GM19239 (cell line): ENCODE data around the gene INSM1.

Source experiments
- DNase-seq: peaks from one replicate; pipeline ENCODE4 v3.0.0; 2011; ENCODE audit warnings: low spot score; ENCODE audit not compliant: insufficient read length
- FAIRE-seq: peaks from 2 replicates; lab custom pipeline; 2011; peaks lifted over from hg19 to GRCh38; lab: Jason Lieb, UNC

INSM1 gene

DNA sequence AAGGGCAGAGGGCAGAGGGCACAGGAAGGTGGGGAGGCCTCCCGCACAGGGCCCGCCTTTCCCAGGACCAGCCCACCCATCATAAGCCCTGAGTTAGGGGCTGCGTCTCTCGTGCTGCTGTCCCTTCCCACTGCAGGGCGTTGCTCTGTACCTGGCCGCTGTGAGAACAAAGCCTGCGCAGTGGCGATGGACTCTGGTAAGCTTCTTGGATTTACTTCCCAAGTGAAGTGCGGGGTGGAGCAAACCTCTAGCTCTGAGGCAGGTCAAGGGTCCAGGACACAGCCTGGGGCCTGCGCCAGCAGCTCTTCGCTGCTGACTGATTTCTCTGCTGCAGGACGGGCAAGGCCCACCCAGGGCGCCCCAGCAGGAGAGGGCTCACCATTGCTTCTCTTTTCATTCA, 23.9 kb downstream of the INSM1 start:
- FAIRE-seq, result no peak
- DNase-seq, result no peak

DNA sequence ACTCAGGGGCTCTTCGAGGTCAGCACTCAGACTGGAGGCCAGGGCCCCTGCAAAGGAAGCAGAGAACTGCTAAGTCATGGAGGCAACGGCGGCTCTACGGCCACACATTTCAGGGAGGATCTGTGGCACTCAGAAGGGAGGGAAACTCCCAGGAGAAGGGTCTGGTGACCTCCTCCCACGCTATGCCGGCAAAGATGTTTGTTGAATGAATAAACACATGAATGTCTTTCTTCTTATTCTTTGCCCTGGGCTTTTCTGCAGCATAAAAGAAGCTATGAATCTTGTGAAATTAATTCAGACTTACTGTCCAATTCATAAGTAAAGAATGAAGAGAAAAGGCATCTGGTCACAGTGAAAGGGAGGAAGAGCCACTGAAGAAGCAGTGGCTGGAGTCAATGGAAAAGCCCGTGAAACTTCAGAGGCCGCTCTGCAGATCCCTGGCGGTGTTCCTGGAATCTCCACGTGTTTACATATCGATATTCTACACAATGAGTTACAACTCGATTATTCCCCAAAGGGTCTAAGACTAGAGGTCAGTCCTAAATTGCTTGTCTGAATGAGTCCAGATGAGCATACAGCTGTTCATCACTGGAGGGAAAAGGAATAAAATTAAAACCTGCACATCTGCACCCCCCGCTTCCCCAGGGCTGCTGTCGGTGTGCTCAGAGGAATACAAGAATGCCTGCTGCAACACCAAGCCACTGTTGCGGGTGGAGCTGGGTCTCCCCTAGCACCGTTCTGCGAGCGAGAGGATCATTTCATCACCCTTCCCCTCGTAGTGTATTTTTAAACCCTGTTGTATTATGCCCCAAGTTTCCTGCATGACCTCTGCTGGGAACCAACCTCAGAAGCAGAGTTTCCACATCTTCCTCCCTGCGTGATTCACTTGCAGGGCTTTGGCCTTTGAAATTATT, 25.6 kb downstream of the INSM1 start:
- FAIRE-seq, result no peak

DNA sequence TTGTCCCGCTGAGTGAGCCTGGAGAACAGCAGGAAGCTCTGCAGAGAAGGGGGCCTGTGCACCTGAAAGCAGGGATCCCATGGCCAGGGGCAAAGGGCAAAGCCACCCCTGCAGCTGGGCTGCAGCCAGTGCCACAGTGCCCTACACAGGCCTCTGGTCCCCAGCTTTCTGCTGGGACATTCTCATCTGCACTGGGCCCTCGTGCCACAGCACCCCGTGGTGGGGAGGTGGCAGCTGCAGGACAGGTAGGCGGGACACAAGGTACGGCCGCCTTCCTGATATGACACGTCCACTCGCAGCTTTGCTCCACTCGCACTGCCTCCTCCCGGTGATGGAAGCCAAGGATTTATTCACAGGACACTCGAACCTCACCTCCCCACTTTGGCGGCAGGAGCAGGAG, 27.2 kb downstream of the INSM1 start:
- FAIRE-seq, result no peak
- DNase-seq, result no peak

More for the DNA sequence above, 25.6 kb downstream of the INSM1 start:
- DNase-seq, result no peak

DNA sequence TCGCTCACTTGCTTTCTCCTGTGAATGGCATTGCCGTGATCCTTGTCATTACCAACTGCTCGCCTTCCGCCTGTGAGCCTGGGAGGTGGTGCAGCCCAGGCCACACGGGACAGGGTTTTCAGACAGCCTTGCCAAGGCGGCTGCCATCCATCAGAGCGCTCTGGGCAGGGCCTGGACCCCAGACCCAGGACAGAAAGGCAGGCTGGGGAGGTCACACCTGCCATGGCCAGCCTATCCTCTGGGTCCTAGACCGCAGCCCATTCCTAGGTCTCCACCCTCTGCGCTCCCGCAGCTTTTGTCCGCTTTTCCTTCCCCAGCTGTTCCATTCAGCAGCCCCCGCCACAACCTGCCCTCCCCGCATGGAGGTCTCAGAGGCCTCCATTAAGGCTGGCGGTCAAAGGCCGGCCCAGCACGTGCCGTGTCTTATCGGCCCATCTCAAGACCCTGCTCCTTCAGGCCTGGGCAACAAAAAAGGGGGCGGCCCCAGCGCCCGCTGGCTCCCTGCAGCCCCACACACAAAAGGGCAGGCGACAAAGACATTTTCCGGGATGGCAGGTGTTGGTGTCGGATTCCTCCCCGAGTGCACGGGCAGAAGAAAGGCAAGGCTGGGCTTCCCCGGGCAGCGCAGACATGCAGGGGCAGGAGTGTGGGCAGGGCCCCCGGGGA, 28.1 kb downstream of the INSM1 start:
- DNase-seq, result no peak
- FAIRE-seq, result no peak

DNA sequence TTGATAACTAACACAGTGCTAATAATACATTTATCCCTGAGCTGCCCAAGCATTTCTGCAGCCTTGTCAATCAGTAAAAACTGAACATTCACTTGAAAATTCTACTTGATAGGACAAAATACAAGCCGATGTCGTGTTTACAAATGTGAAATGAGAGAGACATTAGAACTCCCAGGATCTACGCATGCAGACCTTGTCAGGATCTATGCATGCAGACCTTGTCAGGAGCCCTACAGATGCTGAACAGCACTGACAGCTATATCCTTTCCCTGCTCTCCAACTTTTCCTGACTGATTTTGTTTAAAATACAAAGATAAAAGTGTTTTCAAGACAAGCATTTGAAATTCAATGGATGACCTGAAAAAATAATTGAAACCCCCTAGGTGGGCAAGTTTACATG, 28.9 kb downstream of the INSM1 start:
- no peak for FAIRE-seq
- no peak for DNase-seq

DNA sequence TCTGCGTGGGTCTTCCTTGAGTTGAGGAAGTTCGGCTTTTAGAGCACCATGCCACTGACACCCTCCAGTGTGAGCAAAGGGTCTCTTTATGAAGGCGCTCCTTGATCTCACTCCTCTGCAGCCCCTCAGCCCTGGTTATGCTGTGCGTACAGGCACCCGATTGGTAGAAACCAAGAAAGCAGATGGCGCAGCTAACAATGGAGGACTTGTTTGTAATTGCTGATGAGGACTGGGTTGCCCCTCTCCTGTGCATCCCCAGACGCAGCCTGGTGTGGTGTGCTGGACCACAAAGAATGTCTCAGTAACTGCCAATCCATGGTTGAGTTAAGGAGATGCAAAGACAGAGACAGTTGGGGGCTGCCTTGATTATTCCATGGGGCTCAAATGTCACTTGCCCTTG, 30.2 kb downstream of the INSM1 start:
- DNase-seq (no peak), FAIRE-seq (no peak)

DNA sequence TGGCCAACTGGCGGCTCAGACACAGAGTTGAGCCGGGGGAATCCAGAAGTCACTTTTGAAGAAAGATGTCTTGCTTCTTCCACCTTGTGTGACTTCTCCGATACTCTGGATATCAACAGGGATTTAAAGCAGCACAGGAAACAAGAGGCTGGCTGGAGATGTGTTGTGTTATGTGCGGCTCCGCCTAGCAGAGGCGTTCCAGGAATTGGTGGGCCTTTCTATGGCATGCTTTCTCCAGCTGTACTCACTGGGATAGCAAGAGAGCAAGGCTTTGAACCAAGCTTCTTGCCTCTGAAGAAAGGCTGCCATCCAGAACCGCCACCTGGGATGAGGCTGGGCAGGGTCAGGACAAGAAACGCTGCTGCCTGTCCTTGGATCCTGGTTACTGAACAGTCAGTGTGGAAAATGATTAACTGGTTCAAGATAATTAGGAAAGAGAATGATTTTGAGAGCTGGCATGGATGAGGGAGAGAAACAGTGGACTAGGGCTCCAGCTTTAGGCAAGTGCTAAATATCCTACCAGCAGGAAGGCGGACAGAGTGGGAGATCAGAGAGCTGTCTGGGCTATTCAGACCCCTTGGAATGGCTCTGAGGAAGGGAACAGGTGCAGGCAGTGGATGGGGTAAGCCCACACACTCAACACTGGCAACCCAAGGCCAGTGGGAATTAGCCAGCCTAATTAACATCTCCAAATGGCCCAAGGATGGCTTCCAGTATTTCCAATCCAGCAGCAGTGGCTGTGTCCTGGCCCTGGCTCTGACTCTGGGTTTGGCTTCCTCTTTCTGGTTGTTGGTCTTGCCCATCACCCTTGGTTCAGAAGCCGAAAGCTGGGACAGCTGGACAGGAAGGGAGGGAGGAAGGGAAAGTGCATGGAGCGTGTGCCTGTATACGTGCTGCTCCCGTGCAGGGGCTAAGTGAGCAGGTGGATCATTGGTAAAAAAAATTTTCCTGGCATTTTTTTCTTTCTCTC, 31.9 kb downstream of the INSM1 start:
- FAIRE-seq (no peak), DNase-seq (no peak)

DNA sequence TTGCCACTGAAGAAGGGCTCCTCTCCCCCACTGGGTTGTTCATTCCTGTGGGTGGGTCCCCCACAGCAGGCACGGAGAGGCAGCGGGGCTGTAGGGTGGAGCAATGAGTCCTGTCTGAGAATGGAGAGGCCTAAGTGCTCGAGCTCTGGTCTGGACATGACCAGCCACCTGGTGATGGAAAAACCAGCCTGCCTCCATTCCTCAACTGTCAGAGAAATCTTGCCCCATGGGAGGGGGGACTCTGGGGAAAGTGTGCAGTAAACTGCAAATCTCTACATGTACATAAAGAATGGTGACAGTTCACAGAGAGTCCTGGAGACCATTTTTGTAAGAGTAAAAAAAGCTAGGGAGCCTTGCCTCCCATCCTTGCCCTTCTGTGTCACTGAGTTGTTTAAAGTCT, 34.1 kb downstream of the INSM1 start:
- FAIRE-seq (no peak), DNase-seq (no peak)

DNA sequence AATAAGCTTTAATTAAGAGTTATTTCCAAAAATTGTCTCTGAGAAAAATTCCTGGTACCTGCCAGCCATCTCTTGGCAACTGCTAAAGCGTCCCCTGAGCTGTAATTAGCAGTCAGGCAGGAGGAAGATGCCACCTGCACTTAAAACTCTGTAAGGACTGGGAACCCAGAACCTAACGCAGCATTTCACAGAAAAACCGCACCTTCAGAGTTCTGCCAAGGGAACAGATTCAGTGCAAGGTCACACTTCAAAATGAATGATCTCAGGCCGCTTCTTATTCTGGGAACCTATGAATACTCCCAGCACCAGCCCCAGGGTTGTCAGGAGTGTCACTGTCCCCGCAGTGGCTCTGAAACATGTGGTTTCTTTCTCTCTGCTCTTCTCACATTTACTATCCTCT, 36.7 kb downstream of the INSM1 start:
- FAIRE-seq (no peak), DNase-seq (no peak)

DNA sequence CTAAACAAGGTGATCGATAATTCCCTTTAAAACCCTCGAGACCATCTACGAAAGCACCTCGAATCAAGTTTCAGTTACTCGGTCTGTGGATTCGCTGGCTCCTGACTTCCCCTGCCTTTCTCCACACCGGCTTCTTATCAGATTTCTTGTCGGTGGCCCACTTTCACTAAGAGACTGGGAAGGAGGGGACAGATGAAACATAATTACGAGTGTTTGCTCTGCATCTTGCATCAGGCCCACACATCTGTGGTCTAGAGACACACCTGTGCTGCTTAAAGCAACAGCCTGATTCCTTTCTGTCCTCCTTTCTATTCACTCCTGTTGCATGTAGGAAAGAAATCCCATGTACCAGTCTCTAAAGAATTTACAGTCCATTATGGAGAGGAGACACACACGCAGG, 37.7 kb downstream of the INSM1 start:
- no peak for FAIRE-seq

DNA sequence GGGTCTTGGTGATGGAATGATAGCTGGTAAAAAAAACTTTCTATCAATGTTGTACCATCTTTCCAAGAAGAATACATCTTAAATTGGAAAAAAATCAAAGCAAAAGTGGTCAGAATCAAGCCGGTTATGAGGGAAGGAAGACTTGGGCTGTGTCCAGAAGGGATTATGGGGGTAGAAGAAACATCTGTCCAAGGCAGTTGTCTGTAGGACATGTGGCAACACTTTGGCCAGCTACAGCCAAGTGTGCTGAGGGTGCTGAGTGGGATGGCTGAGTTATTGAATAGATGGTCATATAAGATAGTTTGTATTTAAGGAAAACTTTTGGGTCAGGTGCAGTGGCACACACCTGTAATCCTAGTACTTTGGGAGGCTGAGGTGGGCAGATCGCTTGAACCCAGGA, 38.4 kb downstream of the INSM1 start:
- DNase-seq, result no peak
- FAIRE-seq, result no peak

More for the DNA sequence above, 37.7 kb downstream of the INSM1 start:
- DNase-seq, result no peak

DNA sequence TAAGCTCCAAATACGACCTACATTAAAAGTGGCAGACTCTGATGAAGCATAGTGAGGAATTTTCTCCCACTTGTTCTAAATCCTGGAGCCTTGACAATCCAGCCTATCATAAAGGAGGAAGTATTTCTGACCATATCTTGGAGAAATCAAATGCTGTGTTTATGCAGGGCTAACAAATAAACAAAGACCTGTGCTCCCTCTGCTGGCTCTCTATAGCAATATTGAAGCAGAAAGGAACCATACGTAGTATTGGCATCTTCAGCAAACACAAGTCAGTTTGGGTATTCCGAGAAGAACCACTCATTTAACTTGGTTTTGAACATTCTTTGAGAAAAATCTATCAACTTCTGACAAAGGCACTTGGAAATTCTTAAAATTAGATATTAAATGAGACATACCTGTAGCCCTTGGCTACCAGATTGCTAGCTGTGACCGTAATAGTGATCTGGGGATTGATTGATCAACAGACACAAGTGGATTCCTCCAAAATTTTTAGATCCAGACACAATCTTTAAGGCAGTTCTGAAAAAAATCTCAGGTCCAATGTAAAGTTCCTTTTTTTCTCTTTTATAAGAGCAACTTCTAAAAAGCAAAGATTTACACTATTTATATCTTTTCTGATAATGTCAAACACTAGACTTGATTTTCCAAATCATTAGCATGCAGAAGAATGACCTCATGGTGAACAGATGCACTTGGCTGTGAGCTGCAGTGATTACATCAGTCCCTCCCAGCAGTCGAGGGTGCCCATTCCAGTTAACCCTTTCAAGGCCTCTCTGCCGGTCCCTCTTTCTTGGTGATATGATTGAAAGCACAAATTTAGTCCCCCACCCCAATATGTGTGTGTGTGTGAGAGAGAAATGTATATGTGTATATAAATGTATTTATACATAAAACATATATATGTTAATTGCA, 40.2 kb downstream of the INSM1 start:
- no peak for DNase-seq
- FAIRE-seq, result no peak

DNA sequence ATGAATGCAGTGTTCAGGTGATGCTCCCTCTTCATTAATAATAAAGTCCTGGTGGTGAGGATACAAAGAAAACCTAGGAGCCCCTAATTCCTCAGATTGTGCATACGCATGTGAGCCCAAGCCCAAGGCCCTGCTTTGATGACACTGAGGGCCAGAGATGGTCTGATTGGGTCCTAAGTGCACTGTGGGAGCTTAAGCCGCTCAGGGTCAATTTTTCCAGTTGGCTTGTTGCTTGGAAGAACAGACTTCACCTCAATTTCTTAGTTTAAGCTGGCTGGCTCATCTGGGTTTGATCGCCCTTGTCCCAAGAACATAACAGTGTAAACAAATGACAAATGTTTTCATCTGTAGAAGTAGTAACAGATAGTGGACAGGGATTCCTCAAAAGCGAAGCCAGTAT, 41.4 kb downstream of the INSM1 start:
- DNase-seq (no peak), FAIRE-seq (no peak)

DNA sequence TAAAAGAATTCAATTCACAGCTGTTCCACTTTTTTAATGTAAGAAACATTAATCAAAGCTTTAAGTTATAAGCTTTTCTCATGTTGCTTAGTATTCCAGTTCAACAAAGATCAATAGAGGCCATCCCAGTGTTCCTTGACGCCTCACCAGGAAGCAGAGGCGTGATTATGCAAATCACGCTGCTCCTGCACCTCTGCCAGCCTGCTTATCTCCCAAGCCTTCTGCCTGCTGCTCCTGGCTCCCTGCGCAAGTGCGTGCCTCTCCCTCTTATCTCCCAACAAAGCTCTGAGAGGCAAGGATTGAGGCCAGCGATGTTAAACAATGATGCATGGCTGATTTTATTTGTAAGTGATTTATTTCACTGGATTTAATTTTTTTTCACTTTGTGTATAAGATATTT, 42.8 kb downstream of the INSM1 start:
- DNase-seq, result no peak
- FAIRE-seq, result no peak

DNA sequence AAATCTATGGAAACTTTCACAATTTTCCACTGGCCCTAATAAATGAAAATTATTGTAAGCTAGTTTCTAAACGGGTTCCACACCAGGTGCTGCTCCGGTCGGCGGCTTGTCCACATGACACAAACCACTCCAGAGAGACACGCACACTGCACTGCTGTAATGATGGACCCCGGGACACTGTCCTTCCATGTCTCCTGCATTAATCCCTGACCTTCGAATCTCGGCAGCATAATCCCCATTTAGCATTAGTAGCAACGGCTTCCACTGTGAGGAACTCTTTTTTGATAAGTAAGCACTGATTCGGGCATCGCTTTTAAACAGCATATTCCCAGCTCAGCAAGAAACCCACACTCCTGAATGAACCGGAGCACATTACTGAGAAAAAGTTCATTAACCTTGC, 43.5 kb downstream of the INSM1 start:
- no peak for FAIRE-seq
- DNase-seq, result no peak

DNA sequence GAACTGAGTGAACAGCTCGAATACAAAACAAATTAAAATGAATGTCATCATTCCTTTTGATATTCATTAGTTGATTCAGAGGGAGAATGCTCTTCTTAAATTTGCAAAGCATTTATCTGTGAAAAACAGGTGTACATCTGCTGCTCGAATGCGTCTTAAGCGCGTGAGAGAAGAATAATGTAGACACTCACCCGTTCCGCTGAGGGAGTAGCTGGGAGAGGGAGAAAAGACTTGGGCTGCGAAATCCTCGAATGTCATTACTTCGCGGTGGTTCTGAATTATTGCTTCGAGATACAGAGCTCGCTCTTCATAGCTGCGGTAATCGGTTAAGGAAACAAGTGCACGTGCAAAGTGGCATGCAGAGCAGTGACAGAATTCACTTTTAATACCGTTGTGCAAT, 43.9 kb downstream of the INSM1 start:
- no peak for FAIRE-seq
- DNase-seq, result no peak

DNA sequence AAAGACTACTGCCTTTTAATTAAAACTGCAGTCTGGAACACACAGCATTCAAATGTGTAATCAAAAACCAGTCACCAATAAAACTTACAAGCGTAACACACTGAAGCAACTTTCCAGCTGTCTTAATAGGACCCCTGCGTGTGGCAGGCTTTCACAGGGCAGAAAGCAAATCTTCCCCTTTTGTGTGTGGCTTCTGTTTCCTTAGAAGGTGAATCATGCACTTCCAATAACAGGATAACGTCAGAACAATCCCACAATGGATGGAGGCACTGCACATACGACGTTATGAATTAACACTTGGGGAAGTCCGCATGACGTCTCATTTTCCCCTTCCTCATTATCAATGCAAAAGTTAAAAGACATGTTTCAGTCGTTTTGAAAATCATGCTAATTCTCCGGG, 44.8 kb downstream of the INSM1 start:
- FAIRE-seq (no peak), DNase-seq (no peak)

DNA sequence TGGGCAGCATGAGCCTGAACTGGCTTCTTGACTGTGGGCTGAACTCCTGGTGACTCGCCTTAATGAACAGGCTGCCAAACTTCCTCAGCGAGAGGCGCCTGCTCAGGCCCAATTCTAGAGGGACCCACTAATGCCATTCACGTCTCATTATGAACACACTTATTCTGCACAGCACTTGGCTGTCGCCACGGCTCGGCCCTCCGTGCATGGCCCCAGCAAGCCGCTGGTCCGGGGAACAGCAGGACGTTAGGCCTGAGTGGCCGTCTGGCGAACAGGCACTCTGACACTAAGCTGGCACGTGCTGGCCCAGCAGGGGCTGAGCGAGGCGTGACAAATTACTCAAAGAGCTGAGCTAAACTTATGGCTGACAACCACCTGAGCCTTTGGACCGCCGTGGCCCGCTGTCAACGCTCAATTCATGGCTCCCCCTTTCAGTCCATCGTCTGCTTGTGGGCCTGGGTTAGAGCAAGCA, 45.9 kb downstream of the INSM1 start:
- no peak for FAIRE-seq
- no peak for DNase-seq

DNA sequence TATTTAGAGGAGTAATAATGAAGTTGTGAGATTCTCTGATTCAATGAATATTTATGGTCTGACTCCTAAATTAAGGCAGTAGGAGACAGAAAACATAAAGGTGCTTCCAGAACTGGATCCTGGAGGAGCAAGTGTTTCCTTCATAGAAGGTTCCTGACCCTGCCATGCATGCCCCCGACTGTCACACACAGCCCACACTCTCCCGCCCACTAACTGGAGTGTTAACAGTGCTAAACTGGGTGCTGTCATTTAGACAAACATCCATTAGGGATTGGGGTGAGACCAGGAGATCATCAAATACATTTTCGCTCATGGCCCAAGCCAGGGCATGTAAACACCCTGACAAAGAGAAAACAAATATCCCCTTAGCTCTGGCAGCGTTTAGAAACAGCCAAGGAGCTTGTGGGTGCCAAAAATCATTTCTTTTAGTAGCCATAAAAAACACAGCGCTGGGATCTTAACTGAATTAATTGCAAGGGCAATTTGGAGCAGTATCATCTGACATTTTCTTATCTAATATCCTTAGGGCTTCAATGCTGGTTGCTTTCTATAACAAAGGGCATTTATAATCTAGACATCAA, 46.8 kb downstream of the INSM1 start:
- FAIRE-seq, result no peak
- no peak for DNase-seq
